Lower lobe of right lung (tissue), 2 donors: Measurements from ENCODE around the gene RTN4RL1. TPM values are rescaled to one million over a fixed set of nuclear protein-coding genes. Genes with fewer than 3 reads are reported as not detected.

ENCODE experiments used
- ATAC-seq, 2 donors: fragments of 200-7000 bp; cut with Tn5 transposase; one replicate each; pipeline ENCODE4 v1.9.1; 2020 to 2022; ENCODE audit warnings: mild to moderate bottlenecking in 2 of 2, moderate library complexity in 2 of 2
- DNase-seq: peaks from one replicate; pipeline ENCODE4 v3.0.0-alpha.2; 2020
- H3K27ac ChIP-seq: fragments of 200-600 bp; one replicate; pipeline ENCODE4 v1.8.0; 2022
- H3K27me3 ChIP-seq: fragments of 200-600 bp; one replicate; pipeline ENCODE4 v1.8.0; 2022; ENCODE audit warnings: low read depth
- H3K36me3 ChIP-seq: fragments of 200-600 bp; one replicate; pipeline ENCODE4 v1.8.0; 2022; ENCODE audit warnings: mild to moderate bottlenecking
- H3K4me1 ChIP-seq: fragments of 200-600 bp; one replicate; pipeline ENCODE4 v1.8.0; 2022
- H3K4me3 ChIP-seq: fragments of 200-600 bp; one replicate; pipeline ENCODE4 v1.8.0; 2022; ENCODE audit warnings: mild to moderate bottlenecking
- H3K9me3 ChIP-seq: fragments of 200-600 bp; one replicate; pipeline ENCODE4 v1.8.0; 2022
- CTCF ChIP-seq: fragments of 200-600 bp; IDR thresholded peaks from one replicate; pipeline ENCODE4 v1.8.0; 2022; ENCODE audit warnings: antibody characterized with exemption, mild to moderate bottlenecking
- intact Hi-C: fragments of 100-400 bp; cut with DNase I; formaldehyde crosslinking; loops from one replicate; pipeline ENCODE4 v1.11.0; 2022
- total RNA-seq: library from RNA; stranded (reverse); fragmentation: NEBNext Ultra II Directional; extraction: Animal tissue kit (Norgen Biotek cat#: 25700); gene quantifications from one replicate; pipeline ENCODE4 v1.2.1, GENCODE V29; 2021
- donor health status: DM: no; HTN: yes; CAD: no; lungs with severe emphysema.

Gene RTN4RL1
- total RNA-seq, 1 donor from 2014 or later: 5.8 TPM

GRCh38 chr17:1904273-1905182 lies 120.6 kb downstream of the RTN4RL1 start:
- DNase-seq (no peak), ATAC-seq (no peak)
- Histone ChIP-seq H3K27me3 (peaks cover 24% of the 10 kb centered on the region), H3K9me3 (no peaks in the 10 kb centered on the region), H3K4me3 (no peak overlapping the region), H3K4me1 (peaks cover 10% of the 10 kb centered on the region), H3K27ac (no peak overlapping the region), H3K36me3 (peaks cover under 1% of the 10 kb centered on the region)
- intact Hi-C loops: no loop called here
- no peak for TF ChIP-seq CTCF

- intact Hi-C loops: no loop called here
- no peak for TF ChIP-seq CTCF
- H3K27ac ChIP-seq: no peak overlapping the region
- no peaks in the 10 kb centered on the region for H3K27me3 ChIP-seq
- peaks cover 50% of the 10 kb centered on the region for H3K36me3 ChIP-seq
- no peak for ATAC-seq
- no peak overlapping the region for H3K4me3 ChIP-seq
- no peaks in the 10 kb centered on the region for H3K9me3 ChIP-seq
- no peak for DNase-seq
- no peaks in the 10 kb centered on the region for H3K4me1 ChIP-seq
Measured at GRCh38 chr17:1899403-1900000, 125.6 kb downstream of the RTN4RL1 start.

- Histone ChIP-seq H3K4me3 (no peak overlapping the region), H3K4me1 (no peaks in the 10 kb centered on the region), H3K36me3 (peaks cover 56% of the 10 kb centered on the region), H3K9me3 (no peaks in the 10 kb centered on the region), H3K27ac (no peak overlapping the region), H3K27me3 (no peaks in the 10 kb centered on the region)
- TF ChIP-seq CTCF: no peak
- intact Hi-C loops: no loop called here
- no peak for ATAC-seq
- no peak for DNase-seq
Measured at GRCh38 chr17:1898872-1899271, 126.3 kb downstream of the RTN4RL1 start.

GRCh38 chr17:1898332-1898731 lies 126.8 kb downstream of the RTN4RL1 start:
- intact Hi-C loops: no loop called here
- H3K27me3 ChIP-seq: no peaks in the 10 kb centered on the region
- H3K4me1 ChIP-seq: no peaks in the 10 kb centered on the region
- ATAC-seq: no peak
- TF ChIP-seq CTCF: no peak
- DNase-seq: no peak
- H3K4me3 ChIP-seq: no peak overlapping the region
- H3K36me3 ChIP-seq: peaks cover 62% of the 10 kb centered on the region
- H3K27ac ChIP-seq: no peak overlapping the region
- H3K9me3 ChIP-seq: no peaks in the 10 kb centered on the region

GRCh38 chr17:1897105-1897656 lies 128.0 kb downstream of the RTN4RL1 start:
- DNase-seq (no peak), ATAC-seq (no peak)
- Histone ChIP-seq H3K27me3 (no peaks in the 10 kb centered on the region), H3K4me1 (no peaks in the 10 kb centered on the region), H3K4me3 (no peak overlapping the region), H3K9me3 (no peaks in the 10 kb centered on the region), H3K27ac (no peak overlapping the region), H3K36me3 (peaks cover 73% of the 10 kb centered on the region)
- intact Hi-C loops: no loop called here
- no peak for TF ChIP-seq CTCF
